ENCODE measurements around the gene POU5F1.
"Not testable (repeated sequence)": the region's sequence is repeated elsewhere in the genome, so short reads cannot be mapped to it uniquely, and the experiment has no call there.

POU5F1 gene

GRCh38 chr6:31180500-31180899, 10.0 kb upstream of the POU5F1 start:
- DNase-seq (ENCODE audit: low read depth in 1 of 2, low spot score in 1 of 2): no peak
- in situ Hi-C loops (cut with HindIII; ENCODE audit: low pct_unique_long_range_greater_than_20kb, low sequenced_read_pairs): no loop called here
- TF ChIP-seq JUND (IDR thresholded peaks at IDR 0.05; ENCODE audit: low read depth): no peak

- no peak for TF ChIP-seq JUND (IDR thresholded peaks at IDR 0.05; ENCODE audit: low read depth)
- in situ Hi-C loops (cut with HindIII; ENCODE audit: low pct_unique_long_range_greater_than_20kb, low sequenced_read_pairs): no loop called here
- DNase-seq (ENCODE audit: low read depth in 1 of 2, low spot score in 1 of 2): no peak
Observed at GRCh38 chr6:31179896-31180295, 9.4 kb upstream of the POU5F1 start.

GRCh38 chr6:31179042-31179386, 8.5 kb upstream of the POU5F1 start:
- DNase-seq (ENCODE audit: low read depth in 1 of 2, low spot score in 1 of 2): no peak
- no peak for TF ChIP-seq JUND (IDR thresholded peaks at IDR 0.05; ENCODE audit: low read depth)
- in situ Hi-C loops (cut with HindIII; ENCODE audit: low pct_unique_long_range_greater_than_20kb, low sequenced_read_pairs): no loop called here

DNA sequence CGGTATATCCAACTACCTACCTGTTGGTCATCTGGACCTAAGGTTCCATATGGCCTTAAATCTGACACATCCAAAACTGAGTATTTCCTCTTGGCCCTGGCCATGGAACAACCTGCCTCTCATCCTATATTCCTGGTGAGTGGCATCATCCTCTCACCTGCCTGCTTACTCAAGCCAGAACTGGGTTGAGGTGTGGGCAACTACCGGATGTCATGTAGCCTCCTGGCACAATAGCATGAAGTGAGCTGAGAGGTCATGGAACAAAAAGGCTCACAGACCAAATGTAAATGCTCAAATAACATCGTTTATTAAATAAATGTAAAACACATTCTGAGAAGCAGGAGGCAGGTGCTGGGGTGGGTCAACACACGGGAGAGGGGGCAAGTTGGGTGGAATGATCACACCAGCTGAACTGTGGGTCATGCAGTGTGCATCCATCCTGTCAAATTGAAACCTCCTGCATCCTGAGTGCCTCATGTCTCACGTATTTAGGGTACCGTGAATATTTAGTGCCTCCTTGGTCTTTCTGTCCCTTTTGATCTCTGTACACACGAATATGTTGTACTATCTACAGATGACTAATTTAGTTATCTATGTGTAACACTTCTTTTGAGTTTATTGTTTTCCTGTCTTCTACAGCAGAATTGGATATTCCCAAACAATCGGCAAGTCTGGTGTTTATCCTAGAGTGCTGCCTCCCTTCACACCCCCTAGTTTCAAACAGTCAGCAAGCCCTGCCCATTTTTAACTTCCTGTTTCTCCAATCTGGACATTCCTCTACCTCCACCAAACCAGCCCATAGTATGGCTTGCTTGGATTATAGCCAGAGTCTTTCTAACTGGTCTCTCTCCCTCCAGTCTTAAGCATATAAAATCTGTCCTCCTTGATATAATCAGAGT, 7.9 kb upstream of the POU5F1 start:
- no peak for DNase-seq (ENCODE audit: low read depth in 1 of 2, low spot score in 1 of 2)
- TF ChIP-seq JUND (IDR thresholded peaks at IDR 0.05; ENCODE audit: low read depth): no peak
- in situ Hi-C loops (cut with HindIII; ENCODE audit: low pct_unique_long_range_greater_than_20kb, low sequenced_read_pairs): no loop called here

DNA sequence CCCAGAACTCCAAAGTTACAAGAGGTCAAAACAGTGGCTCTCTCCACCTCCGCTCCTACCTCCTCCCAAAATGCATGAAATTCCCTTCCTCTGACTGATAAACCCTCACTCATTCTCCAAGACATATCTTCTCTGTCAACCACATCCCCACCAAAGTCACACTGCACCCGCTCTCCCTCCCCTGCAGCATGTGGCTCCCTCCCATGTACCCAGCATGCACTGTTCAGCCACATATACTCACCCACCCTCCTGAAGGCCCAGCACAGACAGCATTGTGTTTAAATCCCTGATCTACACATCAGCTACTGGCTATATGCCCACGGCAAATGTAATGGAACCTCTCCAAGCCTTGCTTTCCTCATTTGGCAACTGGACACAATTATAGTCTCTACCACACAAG, 5.5 kb upstream of the POU5F1 start:
- in situ Hi-C loops (cut with HindIII; ENCODE audit: low pct_unique_long_range_greater_than_20kb, low sequenced_read_pairs): no loop called here
- TF ChIP-seq JUND (IDR thresholded peaks at IDR 0.05; ENCODE audit: low read depth): no peak
- no peak for DNase-seq (ENCODE audit: low read depth in 1 of 2, low spot score in 1 of 2)

DNA sequence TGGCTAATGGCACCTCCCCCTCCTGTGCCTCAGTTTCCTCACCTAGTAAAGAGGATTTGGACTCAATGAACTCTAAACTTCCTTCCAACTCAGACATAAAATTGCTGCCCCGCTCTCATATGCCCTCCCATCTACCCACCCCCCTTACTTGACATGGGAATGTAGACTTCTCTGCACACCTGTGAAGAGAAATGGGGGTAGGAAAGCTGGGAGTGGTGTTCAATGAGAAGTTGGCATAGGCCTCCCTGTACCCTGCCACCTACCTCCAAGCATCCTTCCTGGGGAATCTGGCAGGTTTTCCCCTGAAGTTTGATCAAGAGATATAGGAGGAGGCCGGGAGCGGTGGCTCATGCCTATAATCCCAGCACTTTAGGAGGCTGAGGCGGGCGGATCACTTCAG, 3.9 kb upstream of the POU5F1 start:
- no peak for TF ChIP-seq JUND (IDR thresholded peaks at IDR 0.05; ENCODE audit: low read depth)
- no peak for DNase-seq (ENCODE audit: low read depth in 1 of 2, low spot score in 1 of 2)
- in situ Hi-C loops (cut with HindIII; ENCODE audit: low pct_unique_long_range_greater_than_20kb, low sequenced_read_pairs): no loop called here

GRCh38 chr6:31173406-31173805, 2.9 kb upstream of the POU5F1 start:
- in situ Hi-C loops (cut with HindIII; ENCODE audit: low pct_unique_long_range_greater_than_20kb, low sequenced_read_pairs): no loop called here
- no peak for TF ChIP-seq JUND (IDR thresholded peaks at IDR 0.05; ENCODE audit: low read depth)
- DNase-seq (ENCODE audit: low read depth in 1 of 2, low spot score in 1 of 2): no peak

- no peak for DNase-seq (ENCODE audit: low read depth in 1 of 2, low spot score in 1 of 2)
- in situ Hi-C loops (cut with HindIII; ENCODE audit: low pct_unique_long_range_greater_than_20kb, low sequenced_read_pairs): no loop called here
- no peak for TF ChIP-seq JUND (IDR thresholded peaks at IDR 0.05; ENCODE audit: low read depth)
Observed at GRCh38 chr6:31172973-31173384, 2.5 kb upstream of the POU5F1 start.

DNA sequence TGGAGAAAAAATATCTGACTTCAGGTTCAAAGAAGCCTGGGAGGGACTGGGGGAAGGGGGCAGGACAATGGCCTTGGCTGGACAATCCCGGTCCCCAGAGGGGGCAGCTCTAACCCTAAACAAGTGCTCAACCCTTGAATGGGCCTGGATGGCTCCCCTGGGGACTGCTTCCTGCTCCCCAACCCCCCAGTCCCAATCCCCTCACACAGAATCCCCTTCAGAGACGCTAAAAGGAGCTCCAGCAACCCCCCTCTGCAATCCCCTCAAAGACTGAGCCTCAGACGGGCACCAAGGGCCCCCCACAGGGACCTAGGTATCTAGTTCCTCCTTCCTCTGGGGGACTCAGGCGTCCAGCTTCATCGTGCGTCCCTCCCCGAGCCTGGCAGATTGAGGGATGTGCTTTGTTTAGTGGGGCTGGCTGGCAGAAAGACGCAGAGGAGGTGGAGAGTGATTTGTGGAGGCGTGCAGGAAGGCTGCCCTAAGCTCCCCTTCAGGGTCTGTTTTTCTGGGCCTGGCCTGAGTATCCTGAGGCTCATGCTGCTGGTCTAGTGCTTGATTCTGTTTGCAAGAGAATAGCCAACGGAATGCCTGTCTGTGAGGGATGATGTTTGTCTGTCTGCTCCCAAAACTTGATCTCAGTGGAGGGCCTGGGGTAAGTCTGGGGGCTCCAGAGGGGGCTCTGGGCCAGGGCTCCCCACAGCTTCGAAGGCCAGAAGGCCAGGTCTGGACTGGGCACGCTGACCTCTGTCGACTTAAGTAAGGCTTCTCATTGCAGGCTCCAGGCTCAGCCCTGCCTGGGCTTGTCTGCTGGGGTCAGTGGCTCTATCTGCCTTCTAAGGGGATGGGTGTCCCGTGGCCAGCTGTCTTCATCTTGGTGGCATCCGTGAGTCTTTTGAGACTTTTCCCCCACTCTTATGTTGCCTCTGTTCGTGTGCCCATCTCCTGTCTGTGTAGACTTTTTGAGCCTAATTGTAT, 1.7 kb upstream of the POU5F1 start:
- in situ Hi-C loops (cut with HindIII; ENCODE audit: low pct_unique_long_range_greater_than_20kb, low sequenced_read_pairs): no loop called here
- no peak for TF ChIP-seq JUND (IDR thresholded peaks at IDR 0.05; ENCODE audit: low read depth)
- DNase-seq (ENCODE audit: low read depth in 1 of 2, low spot score in 1 of 2): no peak

- DNase-seq (ENCODE audit: low read depth in 1 of 2, low spot score in 1 of 2): no peak
- in situ Hi-C loops (cut with HindIII; ENCODE audit: low pct_unique_long_range_greater_than_20kb, low sequenced_read_pairs): no loop called here
- TF ChIP-seq JUND (IDR thresholded peaks at IDR 0.05; ENCODE audit: low read depth): no peak
Observed at GRCh38 chr6:31170987-31171671, 647 bp upstream of the POU5F1 start.

- DNase-seq (ENCODE audit: low read depth in 1 of 2, low spot score in 1 of 2); in situ Hi-C loops (cut with HindIII; ENCODE audit: low pct_unique_long_range_greater_than_20kb, low sequenced_read_pairs): not testable (repeated sequence)
Observed at GRCh38 chr6:31169858-31170599, 453 bp downstream of the POU5F1 start.
